ENCODE data around the gene MMD.

DNA sequence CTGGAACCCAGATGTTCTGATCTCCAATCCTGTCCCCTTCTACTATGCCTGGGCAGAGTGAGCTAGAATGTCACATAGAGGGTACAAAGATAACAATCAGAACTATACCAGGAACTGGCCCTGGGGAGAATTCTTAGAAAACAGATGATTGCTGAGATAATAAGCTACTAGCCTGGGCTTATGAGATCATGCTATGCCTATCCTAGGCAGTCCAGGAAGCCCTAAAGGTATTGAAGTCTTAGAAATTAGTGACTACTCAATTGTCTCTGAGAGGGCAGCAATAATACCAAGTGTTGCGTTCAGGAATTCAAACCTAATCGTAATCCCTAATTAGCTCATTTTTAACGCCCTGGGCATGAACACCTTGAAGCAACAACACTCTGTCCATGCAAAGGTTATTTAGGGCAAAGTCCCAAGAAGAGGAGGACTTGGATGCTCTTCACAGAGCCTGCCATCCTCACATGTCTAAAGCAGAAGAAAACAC is 77.1 kb downstream of the MMD start:
- TF ChIP-seq, protein P1, sequence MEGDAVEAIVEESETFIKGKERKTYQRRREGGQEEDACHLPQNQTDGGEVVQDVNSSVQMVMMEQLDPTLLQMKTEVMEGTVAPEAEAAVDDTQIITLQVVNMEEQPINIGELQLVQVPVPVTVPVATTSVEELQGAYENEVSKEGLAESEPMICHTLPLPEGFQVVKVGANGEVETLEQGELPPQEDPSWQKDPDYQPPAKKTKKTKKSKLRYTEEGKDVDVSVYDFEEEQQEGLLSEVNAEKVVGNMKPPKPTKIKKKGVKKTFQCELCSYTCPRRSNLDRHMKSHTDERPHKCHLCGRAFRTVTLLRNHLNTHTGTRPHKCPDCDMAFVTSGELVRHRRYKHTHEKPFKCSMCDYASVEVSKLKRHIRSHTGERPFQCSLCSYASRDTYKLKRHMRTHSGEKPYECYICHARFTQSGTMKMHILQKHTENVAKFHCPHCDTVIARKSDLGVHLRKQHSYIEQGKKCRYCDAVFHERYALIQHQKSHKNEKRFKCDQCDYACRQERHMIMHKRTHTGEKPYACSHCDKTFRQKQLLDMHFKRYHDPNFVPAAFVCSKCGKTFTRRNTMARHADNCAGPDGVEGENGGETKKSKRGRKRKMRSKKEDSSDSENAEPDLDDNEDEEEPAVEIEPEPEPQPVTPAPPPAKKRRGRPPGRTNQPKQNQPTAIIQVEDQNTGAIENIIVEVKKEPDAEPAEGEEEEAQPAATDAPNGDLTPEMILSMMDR (IDR thresholded peaks at IDR 0.05): no peak
- TF ChIP-seq JUN (CRISPR knock-in tag; IDR thresholded peaks at IDR 0.05) (no peak), ELF4 (CRISPR knock-in tag; IDR thresholded peaks at IDR 0.05; ENCODE audit: low read depth) (no peak)
- TF ChIP-seq, protein P2, sequence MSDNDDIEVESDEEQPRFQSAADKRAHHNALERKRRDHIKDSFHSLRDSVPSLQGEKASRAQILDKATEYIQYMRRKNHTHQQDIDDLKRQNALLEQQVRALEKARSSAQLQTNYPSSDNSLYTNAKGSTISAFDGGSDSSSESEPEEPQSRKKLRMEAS (CRISPR knock-in tag; IDR thresholded peaks at IDR 0.05): no peak
- TF ChIP-seq, protein P3, sequence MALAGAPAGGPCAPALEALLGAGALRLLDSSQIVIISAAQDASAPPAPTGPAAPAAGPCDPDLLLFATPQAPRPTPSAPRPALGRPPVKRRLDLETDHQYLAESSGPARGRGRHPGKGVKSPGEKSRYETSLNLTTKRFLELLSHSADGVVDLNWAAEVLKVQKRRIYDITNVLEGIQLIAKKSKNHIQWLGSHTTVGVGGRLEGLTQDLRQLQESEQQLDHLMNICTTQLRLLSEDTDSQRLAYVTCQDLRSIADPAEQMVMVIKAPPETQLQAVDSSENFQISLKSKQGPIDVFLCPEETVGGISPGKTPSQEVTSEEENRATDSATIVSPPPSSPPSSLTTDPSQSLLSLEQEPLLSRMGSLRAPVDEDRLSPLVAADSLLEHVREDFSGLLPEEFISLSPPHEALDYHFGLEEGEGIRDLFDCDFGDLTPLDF (CRISPR knock-in tag; IDR thresholded peaks at IDR 0.05): no peak
